ENCODE results near the gene TEX19. TPM values are rescaled to one million over a fixed set of nuclear protein-coding genes. Genes with fewer than 3 reads are reported as not detected.

TEX19 gene
- total and polyA plus RNA-seq, 2 of the 4 experiments (the other 2 are of a cell fraction), result under 0.01 to 0.03 TPM

DNA sequence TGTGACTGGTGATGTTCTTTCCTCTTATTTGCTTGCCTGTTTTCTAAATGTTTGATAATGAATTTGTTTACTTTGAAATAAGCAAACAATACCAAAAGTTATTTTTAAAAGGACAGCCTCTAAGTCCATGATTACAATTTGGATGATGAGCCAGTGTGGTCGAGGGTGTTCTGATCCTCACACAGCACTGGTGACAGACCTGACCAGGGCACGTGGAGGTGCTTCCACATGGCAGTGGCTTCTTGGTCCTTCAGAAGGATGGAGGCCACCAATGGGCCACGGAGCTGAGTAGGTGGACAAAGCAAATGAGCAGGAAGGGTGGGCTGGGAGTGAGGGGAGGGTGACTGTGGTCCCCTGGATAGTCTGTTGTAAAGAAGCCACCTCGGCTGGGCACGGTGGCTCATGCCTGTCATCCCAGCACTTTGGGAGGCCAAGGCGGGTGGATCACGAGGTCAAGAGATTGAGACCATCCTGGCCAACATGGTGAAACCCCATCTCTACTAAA, 4.2 kb upstream of the TEX19 start:
- H3K4me3 ChIP-seq (ENCODE audit: insufficient read depth, low read depth, low read length), result no peak overlapping the region
- no peak overlapping the region for H4K91ac ChIP-seq (ENCODE audit: insufficient read depth, low read depth, low read length)
- H3K4me1 ChIP-seq (ENCODE audit: control insufficient read depth, insufficient read depth, low read length), result peaks cover 5% of the 10 kb centered on the region; the same call in 1 of the 2 replicates
- ChIA-PET POLR2A (ENCODE audit: unreplicated experiment) (no interaction called here), CTCF (no interaction called here)
- H2AFZ ChIP-seq (replicated peaks; ENCODE audit: low read length, poor library complexity), result no peak overlapping the region
- peaks cover 7% of the 10 kb centered on the region; the same call in 1 of the 2 replicates for H4K20me1 ChIP-seq (ENCODE audit: insufficient read depth, low read length)
- H3K9me1 ChIP-seq (ENCODE audit: insufficient read depth, low read length), result no peaks in the 10 kb centered on the region
- no peak overlapping the region for H4K8ac ChIP-seq (ENCODE audit: low read depth in 2 of 2, low read length in 2 of 2)
- no peak overlapping the region for H3K4me2 ChIP-seq (ENCODE audit: low read depth, low read length)
- H3K79me1 ChIP-seq (ENCODE audit: low read depth in 1 of 2, low read length in 2 of 2), result no peaks in the 10 kb centered on the region
- H3K9ac ChIP-seq (ENCODE audit: low read depth, low read length), result no peak overlapping the region
- no peak overlapping the region for H2BK5ac ChIP-seq (ENCODE audit: low read depth, low read length, poor library complexity, severe bottlenecking)
- in situ Hi-C loops (cut with MboI; ENCODE audit: low sequenced_read_pairs) (loop anchor here (5.0 to 10.0 kb wide), 3 partner anchors 52 to 420 kb away; no protein-coding TSS in a partner anchor), intact Hi-C loops (cut with micrococcal nuclease) (no loop called here), dilution Hi-C loops (cut with HindIII; ENCODE audit: low sequenced_read_pairs, unreplicated experiment) (no loop called here)
- 77% methylated on average over 4 of the region's 7 CpGs; no CpG with 5 or more reads in 1 of the 2 experiments for WGBS, 2 experiments (ENCODE audit: extremely low coverage in 2 of 2, insufficient read length in 1 of 2)
- H2BK20ac ChIP-seq (ENCODE audit: low read depth, low read length), result no peak overlapping the region
- no peak overlapping the region for H3K27ac ChIP-seq (ENCODE audit: insufficient read depth, low read length)
- no TSS peak for BruUV-seq (replicated peaks)
- DNase-seq, result no peak
- no peak overlapping the region for H3K14ac ChIP-seq (replicated peaks; ENCODE audit: low read depth, low read length)
- no peak overlapping the region for H3K23ac ChIP-seq (ENCODE audit: low read depth, low read length)
- H3K27me3 ChIP-seq (ENCODE audit: control insufficient read depth, insufficient read depth, low read length), result peaks cover 27% of the 10 kb centered on the region; the same call in 1 of the 2 replicates
- no peak for ATAC-seq (ENCODE audit: low read depth)
- no peak overlapping the region for H3K18ac ChIP-seq (ENCODE audit: low read depth, low read length)
- no peak overlapping the region for H2AK5ac ChIP-seq (ENCODE audit: low read depth, low read length)
- no peak overlapping the region for H2BK15ac ChIP-seq (ENCODE audit: low read depth, low read length)
- no peak overlapping the region for H3K56ac ChIP-seq (ENCODE audit: extremely low read depth, insufficient read depth, low read length)
- no peaks in the 10 kb centered on the region for H3K36me3 ChIP-seq (ENCODE audit: control insufficient read depth, insufficient read depth, low read length)
- H3K4ac ChIP-seq (ENCODE audit: low read depth, low read length), result no peak overlapping the region
- no peak overlapping the region for H2AK9ac ChIP-seq (replicated peaks; ENCODE audit: low read depth, low read length, poor library complexity)
- no peaks in the 10 kb centered on the region for H3K9me3 ChIP-seq (ENCODE audit: control insufficient read depth, insufficient read depth, low read length)
- H4K5ac ChIP-seq (ENCODE audit: low read depth, low read length), result no peak overlapping the region
- no peak overlapping the region for H2BK120ac ChIP-seq (ENCODE audit: low read depth, low read length)
- no peak for TF ChIP-seq ELK1 (IDR thresholded peaks at IDR 0.05; ENCODE audit: borderline replicate concordance, low read depth, low read length)
- no peak for TF ChIP-seq FOS (IDR thresholded peaks at IDR 0.05; ENCODE audit: low read depth, low read length)
- no peak for TF ChIP-seq RCOR1 (IDR thresholded peaks at IDR 0.05; ENCODE audit: insufficient replicate concordance, low read length)
- no peak for TF ChIP-seq BHLHE40 (IDR thresholded peaks at IDR 0.05; ENCODE audit: low read depth, low read length)

All from IMR-90 (cell line).